ENCODE data around the gene CYBB. TPM values are rescaled to one million over a fixed set of nuclear protein-coding genes. Genes with fewer than 3 reads are reported as not detected.

CYBB gene
- total RNA-seq, 1 experiment from 2014 or later: 0.40 TPM

DNA sequence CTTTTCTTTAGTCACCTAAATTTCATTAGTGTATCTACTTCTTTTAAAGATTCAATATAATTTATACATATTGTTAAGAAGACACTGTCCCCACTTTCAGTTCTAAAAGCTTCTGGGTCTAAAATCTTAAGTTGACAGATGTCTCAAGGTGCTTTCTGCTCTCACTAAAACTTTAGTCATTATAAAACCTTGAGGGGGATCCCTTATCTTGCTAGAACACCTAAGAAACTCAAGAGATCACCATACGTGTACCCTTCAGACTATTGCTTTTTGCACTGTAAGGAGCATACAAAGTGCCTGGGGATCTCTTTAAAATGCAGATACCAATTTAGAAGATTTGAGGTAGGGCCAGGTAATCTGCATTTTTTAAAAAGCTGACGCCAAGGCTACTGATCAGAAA is 30.1 kb downstream of the CYBB start:
- BruUV-seq (replicated peaks): no TSS peak
- CTCF ChIA-PET: no interaction called here
- no peak for TF ChIP-seq EZH2phosphoT487 (IDR thresholded peaks at IDR 0.05; ENCODE audit: borderline replicate concordance, low read length)
- TF ChIP-seq, protein P1, sequence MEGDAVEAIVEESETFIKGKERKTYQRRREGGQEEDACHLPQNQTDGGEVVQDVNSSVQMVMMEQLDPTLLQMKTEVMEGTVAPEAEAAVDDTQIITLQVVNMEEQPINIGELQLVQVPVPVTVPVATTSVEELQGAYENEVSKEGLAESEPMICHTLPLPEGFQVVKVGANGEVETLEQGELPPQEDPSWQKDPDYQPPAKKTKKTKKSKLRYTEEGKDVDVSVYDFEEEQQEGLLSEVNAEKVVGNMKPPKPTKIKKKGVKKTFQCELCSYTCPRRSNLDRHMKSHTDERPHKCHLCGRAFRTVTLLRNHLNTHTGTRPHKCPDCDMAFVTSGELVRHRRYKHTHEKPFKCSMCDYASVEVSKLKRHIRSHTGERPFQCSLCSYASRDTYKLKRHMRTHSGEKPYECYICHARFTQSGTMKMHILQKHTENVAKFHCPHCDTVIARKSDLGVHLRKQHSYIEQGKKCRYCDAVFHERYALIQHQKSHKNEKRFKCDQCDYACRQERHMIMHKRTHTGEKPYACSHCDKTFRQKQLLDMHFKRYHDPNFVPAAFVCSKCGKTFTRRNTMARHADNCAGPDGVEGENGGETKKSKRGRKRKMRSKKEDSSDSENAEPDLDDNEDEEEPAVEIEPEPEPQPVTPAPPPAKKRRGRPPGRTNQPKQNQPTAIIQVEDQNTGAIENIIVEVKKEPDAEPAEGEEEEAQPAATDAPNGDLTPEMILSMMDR (conservative IDR thresholded peaks at IDR 0.05; ENCODE audit: low read depth, low read length): no peak
- no peak for TF ChIP-seq EZH2 (IDR thresholded peaks at IDR 0.05; ENCODE audit: low read length, unreplicated experiment)
- no peak overlapping the region for H2AFZ ChIP-seq (ENCODE audit: low read length)
- H3K9me2 ChIP-seq (replicated peaks; ENCODE audit: low read length): no peaks in the 10 kb centered on the region
- H3K4me1 ChIP-seq (ENCODE audit: insufficient read depth, low read length): peaks cover 4% of the 10 kb centered on the region; the same call in 1 of the 2 replicates
- H3K9ac ChIP-seq (ENCODE audit: low read length): no peak overlapping the region
- H3K27ac ChIP-seq (ENCODE audit: low read length): no peak overlapping the region
- no peaks in the 10 kb centered on the region for H4K20me1 ChIP-seq (ENCODE audit: low read length)
- no peak overlapping the region for H3K4me3 ChIP-seq (ENCODE audit: low read length)
- no peaks in the 10 kb centered on the region for H3K36me3 ChIP-seq (ENCODE audit: low read depth, low read length)
- H3K27me3 ChIP-seq (ENCODE audit: low read length): no peaks in the 10 kb centered on the region
- POLR2A ChIA-PET (ENCODE audit: unreplicated experiment): no interaction called here
- no peaks in the 10 kb centered on the region for H3F3A ChIP-seq (ENCODE audit: low read length, unreplicated experiment)
- H3K79me2 ChIP-seq (ENCODE audit: low read length): no peaks in the 10 kb centered on the region
- ATAC-seq (no peak), DNase-seq (no peak)
- H3K9me3 ChIP-seq (ENCODE audit: low read length): no peaks in the 10 kb centered on the region
- no peak overlapping the region for H3K4me2 ChIP-seq (ENCODE audit: low read length)
- intact Hi-C loops (cut with micrococcal nuclease): no loop called here

DNA sequence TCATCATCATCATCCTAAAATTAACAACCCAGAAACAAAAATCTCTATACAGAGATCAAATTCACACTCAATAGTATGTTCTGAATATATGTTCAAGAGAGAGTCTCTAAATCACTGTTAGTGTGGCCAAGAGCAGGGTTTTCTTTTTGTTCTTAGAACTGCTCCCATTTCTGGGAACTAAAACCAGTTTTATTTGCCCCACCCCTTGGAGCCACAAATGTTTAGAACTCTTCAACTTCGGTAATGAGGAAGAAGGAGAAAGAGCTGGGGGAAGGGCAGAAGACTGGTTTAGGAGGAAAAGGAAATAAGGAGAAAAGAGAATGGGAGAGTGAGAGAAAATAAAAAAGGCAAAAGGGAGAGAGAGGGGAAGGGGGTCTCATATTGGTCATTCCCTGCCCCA is 32.3 kb downstream of the CYBB start:
- Histone ChIP-seq H3K4me3 (ENCODE audit: low read length) (no peak overlapping the region), H2AFZ (ENCODE audit: low read length) (no peak overlapping the region), H3K79me2 (ENCODE audit: low read length) (no peaks in the 10 kb centered on the region), H3K4me2 (ENCODE audit: low read length) (0 out of 2 replicates have a peak overlapping the region, but pooled peaks have one; percentile 27), H3K27me3 (ENCODE audit: low read length) (no peaks in the 10 kb centered on the region), H3F3A (ENCODE audit: low read length, unreplicated experiment) (no peaks in the 10 kb centered on the region), H3K9me3 (ENCODE audit: low read length) (no peaks in the 10 kb centered on the region), H3K27ac (ENCODE audit: low read length) (no peak overlapping the region), H3K36me3 (ENCODE audit: low read depth, low read length) (no peaks in the 10 kb centered on the region), H3K9ac (ENCODE audit: low read length) (no peak overlapping the region), H3K9me2 (replicated peaks; ENCODE audit: low read length) (no peaks in the 10 kb centered on the region), H3K4me1 (ENCODE audit: insufficient read depth, low read length) (peaks cover 4% of the 10 kb centered on the region; the same call in 1 of the 2 replicates), H4K20me1 (ENCODE audit: low read length) (no peaks in the 10 kb centered on the region)
- no TSS peak for BruUV-seq (replicated peaks)
- POLR2A ChIA-PET (ENCODE audit: unreplicated experiment): no interaction called here
- ATAC-seq (no peak), DNase-seq (no peak)
- intact Hi-C loops (cut with micrococcal nuclease): no loop called here
- TF ChIP-seq EZH2 (IDR thresholded peaks at IDR 0.05; ENCODE audit: low read length, unreplicated experiment): no peak
- no peak for TF ChIP-seq EZH2phosphoT487 (IDR thresholded peaks at IDR 0.05; ENCODE audit: borderline replicate concordance, low read length)
- TF ChIP-seq, protein P1 (conservative IDR thresholded peaks at IDR 0.05; ENCODE audit: low read depth, low read length): no peak
- CTCF ChIA-PET: no interaction called here

DNA sequence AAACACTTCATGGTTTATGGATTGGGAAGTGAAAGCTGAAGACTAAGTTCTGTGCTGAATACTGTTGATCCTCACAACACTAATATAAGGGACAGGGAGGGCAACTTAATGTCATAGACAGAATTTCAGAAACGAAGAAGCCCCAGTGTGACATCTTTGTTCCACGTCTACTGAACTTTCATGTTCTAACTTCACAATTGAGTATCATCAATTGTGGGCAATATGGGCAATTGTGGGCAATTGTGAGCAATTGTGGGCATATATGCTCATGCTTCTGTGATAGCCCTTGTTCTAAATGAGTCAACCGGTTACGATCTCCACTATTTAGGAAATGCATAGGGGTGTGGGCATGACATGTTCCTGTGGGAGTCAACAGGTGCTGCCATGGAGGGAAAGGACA is 33.7 kb downstream of the CYBB start:
- Histone ChIP-seq H3K36me3 (ENCODE audit: low read depth, low read length) (no peaks in the 10 kb centered on the region), H3K9me2 (replicated peaks; ENCODE audit: low read length) (no peaks in the 10 kb centered on the region), H3F3A (ENCODE audit: low read length, unreplicated experiment) (no peaks in the 10 kb centered on the region), H3K4me2 (ENCODE audit: low read length) (no peak overlapping the region), H3K9ac (ENCODE audit: low read length) (no peak overlapping the region), H4K20me1 (ENCODE audit: low read length) (no peaks in the 10 kb centered on the region), H3K79me2 (ENCODE audit: low read length) (no peaks in the 10 kb centered on the region), H3K27ac (ENCODE audit: low read length) (no peak overlapping the region), H3K9me3 (ENCODE audit: low read length) (no peaks in the 10 kb centered on the region), H3K4me1 (ENCODE audit: insufficient read depth, low read length) (peaks cover 4% of the 10 kb centered on the region; the same call in 1 of the 2 replicates), H2AFZ (ENCODE audit: low read length) (no peak overlapping the region), H3K4me3 (ENCODE audit: low read length) (no peak overlapping the region), H3K27me3 (ENCODE audit: low read length) (no peaks in the 10 kb centered on the region)
- no peak for TF ChIP-seq EZH2 (IDR thresholded peaks at IDR 0.05; ENCODE audit: low read length, unreplicated experiment)
- TF ChIP-seq, protein P1 (conservative IDR thresholded peaks at IDR 0.05; ENCODE audit: low read depth, low read length): no peak
- TF ChIP-seq EZH2phosphoT487 (IDR thresholded peaks at IDR 0.05; ENCODE audit: borderline replicate concordance, low read length): no peak
- ATAC-seq: no peak
- ChIA-PET CTCF (no interaction called here), POLR2A (ENCODE audit: unreplicated experiment) (no interaction called here)
- DNase-seq: peak; percentile 12
- BruUV-seq (replicated peaks): no TSS peak
- intact Hi-C loops (cut with micrococcal nuclease): no loop called here

Measured in PC-3 (cell line).